GM12878 (cell line): ENCODE data around the gene CDKL1. TPM values are rescaled to one million over a fixed set of nuclear protein-coding genes. Genes with fewer than 3 reads are reported as not detected.

ENCODE experiments used
- ASH2L ChIP-seq: fragments of 300-600, 200-600 bp; sonication (generic); IDR thresholded peaks from 2 replicates; pipeline ENCODE4 v1.6.1; 2017; ENCODE audit warnings: low read depth, mild to moderate bottlenecking, borderline replicate concordance
- CBX3 ChIP-seq: fragments of 200-600 bp; sonication (generic); IDR thresholded peaks from 2 replicates; pipeline ENCODE4 v1.6.1; 2016; ENCODE audit warnings: low read depth, borderline replicate concordance
- CHD1 ChIP-seq: IDR thresholded peaks from 2 replicates; pipeline ENCODE4 v1.6.1; 2012; ENCODE audit warnings: low read depth, low read length, improper control_type of control experiment
- CHD4 ChIP-seq: fragments of 200-600 bp; sonication (generic); IDR thresholded peaks from 2 replicates; pipeline ENCODE4 v1.6.1; 2016; ENCODE audit warnings: mild to moderate bottlenecking
- E4F1 ChIP-seq: fragments of 450-650 bp; IDR thresholded peaks from 2 replicates; pipeline ENCODE4 v1.6.1; 2018; ENCODE audit warnings: borderline replicate concordance, mild to moderate bottlenecking; ENCODE audit not compliant: partially characterized antibody
- EZH2 ChIP-seq: IDR thresholded peaks from 2 replicates; pipeline ENCODE4 v1.6.1; 2012; ENCODE audit warnings: low read depth, mild to moderate bottlenecking, control low read depth, inconsistent platforms, low read length, borderline replicate concordance; ENCODE audit not compliant: control insufficient read depth
- FOXM1 ChIP-seq: IDR thresholded peaks from 2 replicates; pipeline ENCODE4 v1.6.1; 2012; ENCODE audit warnings: low read depth, mild to moderate bottlenecking, inconsistent platforms, low read length, moderate library complexity
- HDAC2 ChIP-seq: fragments of 200-600 bp; sonication (generic); IDR thresholded peaks from 2 replicates; pipeline ENCODE4 v1.6.1; 2017
- KLF5 ChIP-seq: fragments of 450-650 bp; IDR thresholded peaks from 2 replicates; pipeline ENCODE4 v1.6.1; 2014; ENCODE audit warnings: mild to moderate bottlenecking; ENCODE audit not compliant: partially characterized antibody
- NR2C1 ChIP-seq: fragments of 450-650 bp; IDR thresholded peaks from 2 replicates; pipeline ENCODE4 v1.6.1; 2017; ENCODE audit warnings: antibody characterized with exemption, mild to moderate bottlenecking, moderate library complexity
- NR2C2 ChIP-seq: IDR thresholded peaks from 2 replicates; pipeline ENCODE4 v1.6.1; 2011; ENCODE audit warnings: borderline replicate concordance, low read depth; ENCODE audit not compliant: control insufficient read depth, insufficient read length
- PAX8 ChIP-seq: fragments of 450-650 bp; IDR thresholded peaks from 2 replicates; pipeline ENCODE4 v1.6.1; 2017; ENCODE audit warnings: mild to moderate bottlenecking, moderate library complexity
- POLR2A ChIP-seq: IDR thresholded peaks from 2 replicates; pipeline ENCODE4 v1.6.1; 2011; ENCODE audit warnings: low read depth, mild to moderate bottlenecking, low read length
- POLR2AphosphoS2 ChIP-seq: IDR thresholded peaks from 2 replicates; pipeline ENCODE4 v1.6.1; 2011; ENCODE audit warnings: low read depth, mild to moderate bottlenecking, low read length, improper control_type of control experiment, moderate library complexity
- RELB ChIP-seq: fragments of 450-650 bp; IDR thresholded peaks from 2 replicates; pipeline ENCODE4 v1.6.1; 2017; ENCODE audit warnings: low read depth, mild to moderate bottlenecking, moderate library complexity
- REST ChIP-seq: IDR thresholded peaks from 2 replicates; pipeline ENCODE4 v1.6.1; 2012; ENCODE audit warnings: mild to moderate bottlenecking, low read depth, low read length
- SKIL ChIP-seq: fragments of 450-650 bp; IDR thresholded peaks from 2 replicates; pipeline ENCODE4 v1.6.1; 2017; ENCODE audit warnings: mild to moderate bottlenecking, low read depth, inconsistent platforms; ENCODE audit not compliant: poor library complexity, severe bottlenecking
- SMAD5 ChIP-seq: IDR thresholded peaks from 2 replicates; pipeline ENCODE4 v1.6.1; 2016; ENCODE audit warnings: antibody characterized with exemption, low read depth
- SRF ChIP-seq, 2 experiments: IDR thresholded peaks; 2 replicates each; pipeline ENCODE4 v1.6.1; 2011; ENCODE audit warnings: low read depth in 2 of 2, low read length in 2 of 2, mild to moderate bottlenecking in 1 of 2, moderate library complexity in 1 of 2
- SUPT20H ChIP-seq: IDR thresholded peaks from 2 replicates; pipeline ENCODE4 v1.6.1; 2011; ENCODE audit warnings: low read depth, mild to moderate bottlenecking, low read length, moderate library complexity, borderline replicate concordance; ENCODE audit not compliant: control insufficient read depth
- ZBED1 ChIP-seq: IDR thresholded peaks from 2 replicates; pipeline ENCODE4 v1.6.1; 2016; ENCODE audit warnings: borderline replicate concordance
- polyA plus RNA-seq, 11 experiments: library from polyadenylated mRNA; depleted of rRNA in 4 of 11; unstranded in 6 of 11; stranded (reverse) in 5 of 11; fragments of >200 nt; fragmentation: Nextera tagmentation in 4 of 11; fragmentation: Illumina TruSeq in 1 of 11; extraction: Ambion mirVana in 4 of 11; extraction: Trizol in 1 of 11; gene quantifications; 1 replicate in 1 of 11; 2 replicates in 10 of 11; pipeline versions ENCODE4 v1.2.1 to v1.2.3, GENCODE V29; 2011 to 2016; ENCODE audit warnings: inconsistent platforms in 2 of 11, missing spikeins in 2 of 11, low read depth in 1 of 11
- total RNA-seq, 4 experiments: library from RNA; depleted of rRNA in 3 of 4; stranded (reverse); fragments of >200 nt in 3 of 4; fragmentation: Illumina TruSeq in 1 of 4; extraction: Trizol in 1 of 4; gene quantifications; 2 replicates each; pipeline versions ENCODE4 v1.2.1 to v1.2.3, GENCODE V29; 2013 to 2021

Gene CDKL1
- total and polyA plus RNA-seq, 10 of the 15 experiments (the other 5 are each of a cell fraction or from before 2014, with no cell fraction given), result 9.0 to 19.0 (median 11.1) TPM

- TF ChIP-seq ASH2L (peak; percentile 61; the same call in 1 of the 2 replicates), ZBED1 (no peak), PAX8 (no peak), SMAD5 (no peak), SUPT20H (no peak), POLR2AphosphoS2 (no peak), NR2C1 (no peak), NR2C2 (no peak), CBX3 (no peak), POLR2A (peak; percentile 80), HDAC2 (no peak), SRF (IDR thresholded peaks at IDR 0.05; ENCODE audit: low read depth in 2 of 2, low read length in 2 of 2) (no peak), KLF5 (no peak), REST (no peak), FOXM1 (no peak), CHD1 (no peak), EZH2 (no peak), SKIL (no peak), E4F1 (no peak), RELB (no peak), CHD4 (no peak)
Measured at GRCh38 chr14:50396631-50397389, at the start of gene CDKL1 (continued).
